Stimulated activated CD4-positive, alpha-beta T cell treated with anti-CD3 and anti-CD28 coated beads, Interleukin-12 subunit alpha, Interleukin-12 subunit beta, amount 100 ng/mL, for 24 hours (primary cell): ENCODE data around the gene ZNF285.
"Not testable (repeated sequence)": the region's sequence is repeated elsewhere in the genome, so short reads cannot be mapped to it uniquely, and the experiment has no call there.

ENCODE experiments used
- DNase-seq, 2 experiments: peaks; one replicate each; pipeline ENCODE4 v3.0.0-alpha.2; 2020; ENCODE audit warnings: low read depth in 2 of 2

ZNF285 gene

DNA sequence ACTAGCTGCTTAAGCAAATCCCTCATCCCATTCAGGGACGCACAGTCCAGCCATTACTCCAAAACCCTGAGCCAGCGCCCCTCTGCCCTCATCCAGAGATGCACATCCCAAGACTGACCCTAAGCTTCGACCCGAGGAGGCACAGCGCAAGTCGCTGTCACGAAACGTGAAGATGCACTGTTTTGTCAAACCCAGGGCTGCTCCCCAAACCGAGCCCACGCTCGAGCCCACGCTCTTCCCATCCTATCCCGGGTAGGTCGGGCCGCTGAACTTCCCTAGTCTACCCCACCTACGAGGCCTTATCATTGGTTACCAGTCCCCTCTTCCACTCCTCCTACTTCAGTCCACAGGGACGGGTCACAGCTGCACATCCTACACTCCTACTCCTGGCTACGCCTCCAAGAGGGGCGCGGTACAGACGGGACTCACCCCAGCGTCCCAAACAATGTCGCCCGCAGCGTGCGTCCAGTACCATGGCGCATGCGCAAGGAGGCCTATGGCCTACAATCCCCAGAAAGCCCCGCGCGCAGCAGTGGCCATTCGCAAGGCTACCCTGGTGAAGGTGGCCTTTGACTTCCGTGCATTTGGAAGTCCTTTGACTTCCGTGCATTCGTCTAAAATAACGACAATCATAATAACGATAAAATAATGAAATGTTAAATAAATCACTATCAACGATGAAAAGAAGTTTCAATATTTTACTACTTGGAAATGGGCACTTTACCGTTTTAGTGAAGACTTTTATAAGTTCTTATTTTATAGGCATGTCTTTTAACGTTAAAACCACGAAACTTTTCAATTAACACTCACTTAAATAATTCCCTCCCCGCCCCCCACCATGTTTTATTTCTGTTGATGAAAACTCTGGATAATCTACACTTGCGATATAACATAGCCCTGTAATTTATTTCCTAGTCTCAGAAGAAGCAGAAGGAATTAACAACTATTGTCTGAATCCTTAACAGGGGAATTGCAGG lies at the start of gene ZNF285:
Gene ZNF285, minus strand, starts transcription at position 470 of the 977 bp plus-strand sequence. CDS start 4,395 bp downstream, outside the sequence.
- DNase-seq: peak; percentile 65 to 67

DNA sequence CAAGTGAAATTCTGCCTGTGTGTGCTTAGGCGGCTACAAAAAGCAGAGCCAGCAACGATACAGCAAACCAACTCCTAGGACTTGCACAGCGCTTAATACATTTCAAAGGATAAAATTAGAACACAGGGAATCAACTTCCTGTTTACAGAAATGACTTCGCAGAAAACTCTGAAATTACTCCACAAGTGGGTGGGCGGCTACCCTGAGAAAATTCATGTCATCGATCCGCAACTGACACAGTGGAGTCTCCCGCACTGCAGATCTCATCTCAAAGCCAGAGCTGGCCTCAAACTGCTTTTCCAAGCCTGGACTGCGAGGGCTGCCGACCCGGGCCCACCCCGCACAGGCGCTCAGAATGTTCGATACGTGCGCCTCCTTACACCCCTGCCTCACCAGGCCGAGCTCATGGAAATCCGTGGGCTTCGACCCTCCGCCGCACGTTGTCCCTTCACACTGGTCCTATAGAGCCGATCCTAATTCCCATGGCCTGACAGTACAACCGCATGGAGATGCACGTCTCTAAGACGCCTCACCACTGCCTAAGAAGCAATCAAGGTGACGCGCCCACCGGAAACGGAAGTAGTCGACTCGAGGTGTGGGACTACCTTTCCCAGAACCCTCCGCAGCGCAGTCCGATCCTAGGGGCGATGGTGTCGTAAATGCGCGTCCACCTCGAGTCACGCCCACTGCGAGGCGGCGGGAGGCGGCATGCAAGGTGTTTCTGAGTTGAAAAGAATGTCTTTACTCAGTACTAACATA lies 46.7 kb upstream of the ZNF285 start, which contains the start of gene ZNF229:
Gene ZNF229, minus strand, starts transcription at position 557 of the 759 bp plus-strand sequence. CDS start 5,625 bp downstream, outside the sequence.
- DNase-seq: peak; percentile 56 to 68

DNA sequence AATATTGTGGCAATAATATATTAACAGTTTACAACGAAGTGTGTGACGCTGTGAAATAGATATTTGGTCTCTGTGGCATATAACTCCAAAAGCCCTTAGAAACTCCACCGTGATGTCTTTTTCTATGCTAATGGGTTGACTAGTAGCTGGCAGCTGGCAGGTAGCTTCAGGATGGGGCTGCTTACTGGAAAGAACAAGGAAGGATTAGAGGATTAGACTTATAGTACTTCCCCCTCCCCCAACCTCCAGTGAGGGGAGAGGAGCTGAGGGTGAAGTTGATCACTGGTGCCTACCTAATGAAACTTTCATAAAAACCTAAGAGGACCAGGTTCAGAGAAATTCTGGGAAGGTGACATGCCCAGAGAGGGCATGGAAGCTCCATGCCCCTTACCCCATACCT lies 37.0 kb upstream of the ZNF285 start:
- no peak for DNase-seq

DNA sequence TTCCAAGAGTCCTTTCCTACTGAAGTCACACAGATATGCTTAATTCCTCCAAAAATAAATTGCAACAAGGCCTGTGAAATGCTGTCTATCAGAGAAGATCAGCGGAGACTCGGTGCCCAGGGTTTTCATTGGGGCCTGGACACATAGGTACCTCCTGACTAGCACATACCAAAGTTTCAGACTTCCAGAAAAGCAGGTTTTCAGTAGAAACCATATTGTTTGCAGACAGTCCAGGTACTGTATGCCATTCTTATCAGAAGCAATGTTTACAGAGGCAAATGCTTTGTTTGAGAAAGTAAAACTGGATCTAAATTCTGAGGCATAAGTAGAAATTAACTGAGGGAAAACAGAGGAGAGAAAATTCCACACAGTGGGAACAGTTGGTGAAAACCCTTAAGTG lies 34.0 kb upstream of the ZNF285 start:
- DNase-seq: no peak

DNA sequence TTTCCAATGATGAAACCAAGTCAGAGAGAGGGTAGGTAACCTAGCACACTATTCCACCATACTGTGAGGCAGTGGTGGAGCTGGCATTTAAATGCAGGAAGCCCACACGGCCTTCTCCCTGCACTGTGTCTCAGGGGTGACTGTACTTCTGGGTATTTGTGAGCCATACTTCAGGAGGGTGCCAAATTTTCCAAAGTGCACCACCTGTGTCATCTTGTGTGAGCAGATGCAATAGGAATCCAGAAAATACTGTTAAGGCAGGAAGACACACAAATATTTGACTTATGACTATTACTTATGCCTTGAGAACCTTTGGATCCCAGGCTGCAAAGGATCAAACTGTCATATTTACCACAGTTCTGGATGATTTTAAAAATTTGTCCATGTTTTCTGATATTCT lies 29.5 kb upstream of the ZNF285 start:
- no peak for DNase-seq

DNA sequence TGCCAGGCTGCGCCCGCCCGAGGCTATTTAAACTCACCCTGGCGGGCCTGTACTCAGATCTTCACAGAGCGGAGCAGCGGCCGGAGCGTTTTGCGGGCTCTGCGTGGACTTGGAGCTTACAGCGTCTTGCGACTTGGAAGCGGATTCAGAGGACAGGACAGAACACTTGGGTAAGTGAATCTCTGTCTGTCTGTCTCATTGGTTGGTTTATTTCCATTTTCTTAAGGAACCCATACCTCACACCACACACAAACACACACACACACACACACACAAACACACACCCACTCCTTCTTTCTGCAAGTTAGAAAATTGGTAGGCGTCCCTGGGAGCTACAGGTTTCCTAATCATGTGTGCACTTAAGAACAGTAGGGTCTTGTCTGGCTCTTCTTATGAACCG lies 14.1 kb upstream of the ZNF285 start:
- DNase-seq: not testable (repeated sequence)

DNA sequence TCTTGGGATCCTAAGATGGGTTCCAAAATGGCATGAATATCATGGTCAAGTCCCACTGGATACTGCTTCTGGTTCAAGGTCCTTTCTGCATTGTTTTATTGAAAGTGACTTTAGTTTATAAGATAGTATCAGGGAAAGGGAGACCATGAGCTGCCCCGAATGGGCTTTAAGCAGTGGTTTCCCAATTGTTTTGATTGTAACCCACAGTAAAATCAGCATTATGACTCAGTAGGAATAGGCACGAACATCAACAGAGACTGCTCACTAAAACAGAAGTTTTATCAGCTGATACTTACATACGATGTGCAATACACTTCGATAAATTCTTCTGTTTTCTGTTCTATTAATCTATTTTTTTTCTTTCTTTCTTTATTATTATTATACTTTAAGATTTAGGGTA lies 12.1 kb downstream of the ZNF285 start:
- not testable (repeated sequence) for DNase-seq

DNA sequence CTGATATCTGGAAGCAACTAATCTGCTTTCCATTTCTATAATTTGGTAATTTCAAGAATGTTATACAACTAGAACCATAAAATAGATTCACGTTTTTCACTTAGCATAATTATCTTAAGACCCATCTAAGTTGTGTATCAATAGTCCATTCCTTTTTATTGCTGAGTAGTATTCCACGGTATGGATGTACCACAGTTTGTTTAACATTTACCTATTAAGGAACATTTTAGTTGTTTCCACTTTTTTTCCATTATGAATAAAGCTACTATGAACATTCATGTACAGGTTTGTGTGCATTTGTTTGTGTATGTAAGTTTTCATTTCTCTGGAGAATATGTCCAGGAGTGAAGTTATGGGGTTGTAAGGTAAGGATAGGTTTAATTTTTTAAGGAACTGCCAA lies 26.6 kb downstream of the ZNF285 start:
- DNase-seq: no peak

DNA sequence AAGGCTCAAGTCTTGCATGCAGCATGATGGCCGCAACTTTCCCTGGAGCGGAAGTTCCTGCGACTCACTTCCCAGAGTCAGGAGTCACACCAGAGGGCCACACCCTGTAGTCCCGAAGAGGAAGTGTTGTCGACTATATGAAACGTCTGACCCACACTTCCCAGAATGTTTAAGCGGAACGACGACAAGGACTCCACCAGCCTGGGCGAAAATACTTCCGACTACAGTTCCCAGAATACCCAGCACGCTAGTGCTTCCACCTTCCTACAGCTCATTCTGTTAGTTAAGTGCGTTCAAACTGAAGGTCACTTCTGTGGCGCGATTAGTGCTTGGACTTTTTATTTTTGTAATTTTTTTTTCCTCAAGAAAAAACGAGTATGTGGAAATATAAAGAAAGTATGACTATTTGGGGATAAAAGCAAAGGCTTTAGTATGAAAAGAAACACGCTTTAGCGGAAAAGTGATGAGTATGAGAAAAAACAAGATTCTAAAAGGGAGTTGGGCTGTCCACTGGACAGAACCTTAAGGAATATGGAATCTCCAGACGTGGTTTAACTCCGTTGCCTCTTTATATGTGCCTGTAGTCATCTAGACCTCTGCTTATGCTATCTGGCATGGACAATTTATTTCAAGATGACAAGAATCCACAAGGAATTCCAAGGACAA lies 29.5 kb downstream of the ZNF285 start:
- no peak for DNase-seq

DNA sequence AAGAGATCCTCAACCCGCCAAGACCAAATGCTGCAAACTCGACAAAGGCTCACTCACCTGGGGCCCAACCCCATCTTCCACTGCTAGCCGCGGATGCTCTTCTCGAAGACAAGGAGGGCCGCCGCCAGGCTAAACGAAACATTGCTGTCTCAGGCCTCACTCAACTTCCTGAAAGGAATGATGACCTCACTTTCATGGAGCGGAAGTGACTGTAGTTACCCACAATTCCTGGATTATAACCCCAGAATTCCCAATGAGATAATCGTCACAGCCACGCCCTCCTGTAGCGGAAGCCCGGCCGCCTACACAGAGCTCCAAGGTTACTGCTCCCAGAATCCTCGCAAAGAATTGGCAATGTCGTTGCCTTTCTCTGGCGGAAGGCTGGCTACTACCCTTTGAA lies 34.4 kb downstream of the ZNF285 start:
- no peak for DNase-seq

DNA sequence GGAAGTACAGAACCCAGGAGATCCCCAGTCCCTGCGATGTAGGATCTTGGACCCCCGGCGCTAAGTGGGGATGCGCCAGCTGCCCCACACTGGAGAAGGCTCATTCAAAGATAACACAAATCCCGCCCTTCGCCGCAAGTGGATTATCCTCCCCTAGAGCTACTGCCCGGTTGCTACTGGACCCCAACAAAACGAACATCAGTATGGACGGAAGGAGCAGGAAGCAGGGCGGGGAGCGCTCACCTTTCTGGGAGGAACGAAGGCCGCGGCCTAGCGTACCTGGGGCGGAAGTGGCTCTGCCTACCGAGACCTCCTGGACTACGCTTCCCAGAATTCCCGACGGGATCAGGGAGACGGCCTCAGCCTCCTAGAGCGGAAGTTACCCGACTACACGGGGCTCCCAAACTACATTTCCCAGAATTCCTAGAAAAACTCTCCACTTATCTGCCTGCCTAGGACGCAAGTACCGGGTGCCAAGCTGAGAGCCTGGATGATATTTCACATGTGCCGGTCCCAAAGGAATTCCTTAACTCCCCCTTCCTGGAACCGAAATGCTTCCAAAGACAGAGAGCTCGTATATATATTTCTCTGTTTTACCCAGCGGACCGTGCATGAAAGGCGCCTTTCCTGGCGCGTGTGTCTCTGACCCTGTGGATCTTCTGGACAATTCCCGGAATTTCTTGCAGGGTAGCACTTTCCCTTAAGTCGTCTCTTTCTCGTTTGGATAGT lies 44.9 kb downstream of the ZNF285 start, which contains the start of gene ZNF112:
Gene ZNF112, minus strand, starts transcription at position 298 of the 729 bp plus-strand sequence. CDS start 16,141 bp downstream, outside the sequence.
- peak in 1 of 2 experiments; percentile 2 for DNase-seq

DNA sequence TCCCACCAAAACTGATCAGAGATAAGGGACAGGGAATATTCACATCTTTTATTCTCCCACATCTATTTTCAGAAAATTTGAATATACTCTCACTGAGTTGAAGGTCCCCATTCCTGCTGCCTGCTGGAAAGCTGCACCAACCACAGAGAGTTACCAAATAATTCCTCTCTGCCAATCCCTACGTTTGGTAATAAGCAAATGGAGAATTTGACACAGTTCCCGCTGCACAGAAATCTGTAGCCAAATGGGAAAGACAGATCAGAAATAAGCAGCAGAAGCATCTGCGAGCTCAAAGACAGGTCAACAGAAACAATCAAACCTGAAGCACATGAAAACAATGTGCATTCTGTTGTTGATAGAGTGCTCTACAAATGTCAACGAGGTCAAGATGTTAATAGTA lies 54.9 kb downstream of the ZNF285 start:
- DNase-seq: no peak

DNA sequence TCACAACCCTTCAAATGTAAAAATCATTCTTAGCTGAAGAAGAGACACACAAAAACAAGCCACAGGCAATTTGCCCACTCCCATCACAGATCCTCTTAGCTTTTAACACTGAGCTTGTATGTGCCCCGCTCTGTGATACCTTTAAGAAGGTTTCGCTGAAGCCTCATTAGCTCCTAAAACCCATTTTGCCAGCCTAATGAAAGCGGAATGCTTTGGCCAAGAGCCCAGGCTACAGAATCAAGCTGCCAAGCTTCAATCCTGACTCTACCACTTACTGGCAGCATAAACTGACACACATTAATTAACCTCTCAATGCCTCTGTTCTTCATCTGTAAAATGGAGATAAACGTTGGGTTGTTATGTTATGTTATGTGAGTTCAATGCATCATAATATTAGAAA lies 55.4 kb downstream of the ZNF285 start:
- no peak for DNase-seq

DNA sequence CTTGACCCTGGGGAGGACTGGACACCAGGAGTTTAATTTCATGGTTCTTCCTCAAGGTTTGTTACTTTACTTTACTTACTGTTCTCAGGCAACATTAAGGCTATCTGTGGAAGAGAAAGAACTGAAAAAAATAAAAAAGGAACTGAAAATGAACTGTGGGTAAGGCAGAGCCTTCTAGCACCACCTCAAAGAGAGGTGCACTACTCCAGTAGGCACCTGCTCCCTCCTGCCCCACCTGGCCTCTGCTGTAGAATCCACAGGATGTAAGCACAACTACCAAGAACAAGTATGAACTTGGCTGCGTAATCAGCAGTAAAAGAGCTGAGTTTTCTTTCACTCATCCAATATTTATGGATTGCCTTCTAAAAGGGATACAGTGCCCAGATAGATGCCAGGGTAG lies 57.2 kb downstream of the ZNF285 start:
- no peak for DNase-seq

DNA sequence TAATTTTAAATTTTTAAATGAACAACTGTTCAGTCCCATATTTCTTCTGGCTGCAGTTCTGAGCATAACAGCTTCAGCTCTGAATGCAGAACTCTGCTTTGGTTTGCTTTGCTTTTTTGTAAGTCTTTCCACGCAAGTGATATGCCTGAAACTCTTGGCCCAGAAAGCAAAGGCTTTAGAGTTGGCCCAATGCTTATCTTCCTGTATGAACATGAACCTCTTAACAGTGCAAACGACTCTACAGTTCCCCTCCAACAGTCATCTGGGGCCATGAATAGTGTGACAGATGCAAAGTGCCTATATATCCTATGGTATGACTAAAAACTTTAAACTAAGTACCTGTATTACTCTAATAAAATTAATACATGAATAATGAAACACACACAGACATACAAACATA lies 59.6 kb downstream of the ZNF285 start:
- no peak for DNase-seq

DNA sequence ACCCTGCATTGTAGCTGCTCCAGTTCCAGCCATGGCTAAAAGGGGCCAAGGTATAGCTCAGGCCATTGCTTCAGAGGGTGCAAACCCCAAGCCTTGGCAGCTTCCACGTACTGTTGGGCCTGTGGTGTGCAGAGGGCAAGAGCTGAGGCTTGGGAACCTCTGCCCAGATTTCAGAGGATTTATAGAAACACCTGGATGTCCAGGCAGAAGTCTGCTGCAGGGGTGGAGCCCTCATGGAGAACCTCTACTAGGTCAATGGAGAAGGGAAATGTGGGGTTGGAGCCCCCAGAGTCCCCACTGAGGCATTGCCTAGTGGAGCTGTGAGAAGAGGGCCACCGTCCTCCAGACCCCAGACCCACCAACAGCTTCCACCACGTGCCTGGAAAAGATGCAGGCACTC lies 66.8 kb downstream of the ZNF285 start:
- not testable (repeated sequence) for DNase-seq
